OCI-LY7 (cell line): ENCODE results near the gene CDHR1. TPM values are rescaled to one million over a fixed set of nuclear protein-coding genes. Genes with fewer than 3 reads are reported as not detected.

Experiments used
- BruUV-seq: library from RNA; stranded (reverse); fragments of 400-500 nt; replicated peaks from 2 replicates; lab custom pipeline; 2021; lab: Mats Ljungman, UMichigan
- CTCF ChIA-PET: fragments of 300-600 bp; sonication (Branson Sonifier 250); formaldehyde crosslinking; loops from one replicate; lab custom pipeline; 2022; ENCODE audit warnings: antibody characterized with exemption; ENCODE audit not compliant: unreplicated experiment; lab: Charles Lee
- POLR2A ChIA-PET: fragments of 300-600 bp; sonication (Branson Sonifier 250); formaldehyde crosslinking; loops from one replicate; lab custom pipeline; 2022; ENCODE audit warnings: antibody characterized with exemption; lab: Charles Lee
- DNase-seq: peaks from one replicate; pipeline ENCODE4 v3.0.0-alpha.2; 2015; ENCODE audit warnings: low spot score
- H2AFZ ChIP-seq: fragments of 200-600 bp; sonication (generic), shearing (Covaris generic); 2 replicates; pipeline ENCODE4 v1.6.1; 2014; ENCODE audit warnings: mild to moderate bottlenecking, antibody characterized with exemption, low read length, moderate library complexity
- H3K27ac ChIP-seq: fragments of 200-600 bp; sonication (generic); 2 replicates; pipeline ENCODE4 v1.5.1; 2014; ENCODE audit warnings: mixed run types, low read depth, mild to moderate bottlenecking, moderate library complexity, low read length, inconsistent platforms; ENCODE audit not compliant: poor library complexity, severe bottlenecking
- H3K36me3 ChIP-seq: fragments of 200-600 bp; sonication (generic); 2 replicates; pipeline ENCODE4 v1.6.1; 2014; ENCODE audit warnings: mild to moderate bottlenecking, antibody characterized with exemption, low read length, moderate library complexity, mixed read lengths; ENCODE audit not compliant: insufficient read depth
- H3K4me1 ChIP-seq: fragments of 200-600 bp; sonication (generic); 2 replicates; pipeline ENCODE4 v1.5.1; 2014; ENCODE audit warnings: mild to moderate bottlenecking, low read length; ENCODE audit not compliant: insufficient read depth, poor library complexity, severe bottlenecking
- H3K4me2 ChIP-seq: fragments of 200-600 bp; sonication (generic); 2 replicates; pipeline ENCODE4 v1.6.1; 2014; ENCODE audit warnings: mild to moderate bottlenecking, low read length
- H3K4me3 ChIP-seq: fragments of 200-600 bp; sonication (generic); 2 replicates; pipeline ENCODE4 v1.5.1; 2014; ENCODE audit warnings: mild to moderate bottlenecking, low read depth, low read length; ENCODE audit not compliant: poor library complexity, severe bottlenecking
- H3K79me2 ChIP-seq: fragments of 200-600 bp; sonication (generic); 2 replicates; pipeline ENCODE4 v1.6.1; 2016; ENCODE audit warnings: low read depth, mild to moderate bottlenecking, low read length, moderate library complexity, mixed read lengths; ENCODE audit not compliant: insufficient read depth
- H3K9me2 ChIP-seq: fragments of 200-600 bp; sonication (generic); 2 replicates; pipeline ENCODE4 v1.6.1; 2016; ENCODE audit warnings: mild to moderate bottlenecking, low read length, mixed read lengths; ENCODE audit not compliant: insufficient read depth
- H3K9me3 ChIP-seq: fragments of 200-600 bp; sonication (generic); 2 replicates; pipeline ENCODE4 v1.6.1; 2014; ENCODE audit warnings: mild to moderate bottlenecking, mixed run types, low read length, mixed read lengths
- H4K20me1 ChIP-seq: fragments of 200-600 bp; sonication (generic); 2 replicates; pipeline ENCODE4 v1.6.1; 2014; ENCODE audit warnings: mild to moderate bottlenecking, antibody characterized with exemption, low read length, moderate library complexity, mixed read lengths; ENCODE audit not compliant: insufficient read depth
- CTCF ChIP-seq: fragments of 200-600 bp; sonication (generic); conservative IDR thresholded peaks from 2 replicates; pipeline ENCODE4 v1.5.1; 2014; ENCODE audit warnings: mild to moderate bottlenecking, antibody characterized with exemption, low read length, moderate library complexity, mixed read lengths
- EZH2phosphoT487 ChIP-seq: fragments of 200-600 bp; sonication (generic); IDR thresholded peaks from 2 replicates; pipeline ENCODE4 v1.6.1; 2018; ENCODE audit warnings: low read depth, borderline replicate concordance, mild to moderate bottlenecking, mixed run types, antibody characterized with exemption, low read length, moderate library complexity, mixed read lengths
- intact Hi-C: fragments of 100-400 bp; cut with micrococcal nuclease; formaldehyde crosslinking; loops from one replicate; pipeline ENCODE4 v1.10.0; 2022; ENCODE audit not compliant: unreplicated experiment
- total RNA-seq, 2 experiments: library from RNA; depleted of rRNA in 1 of 2; stranded (reverse); fragments of >200 nt in 1 of 2; shearing (Covaris generic) in 1 of 2; gene quantifications; 2 replicates each; pipeline ENCODE4 v1.2.3, GENCODE V29; 2014 to 2022

The CDHR1 gene
- total RNA-seq, 2 experiments from 2014 or later: not detected

GRCh38 chr10:84258034-84258695 lies 63.8 kb downstream of the CDHR1 start:
- no TSS peak for BruUV-seq
- Histone ChIP-seq H3K36me3 (no peaks in the 10 kb centered on the region), H4K20me1 (no peaks in the 10 kb centered on the region), H3K4me1 (no peaks in the 10 kb centered on the region), H3K4me3 (no peak overlapping the region), H3K9me3 (no peaks in the 10 kb centered on the region), H3K4me2 (no peak overlapping the region), H3K9me2 (no peaks in the 10 kb centered on the region), H3K27ac (no peak overlapping the region), H3K79me2 (no peaks in the 10 kb centered on the region), H2AFZ (no peak overlapping the region)
- TF ChIP-seq CTCF: no peak
- TF ChIP-seq EZH2phosphoT487: no peak
- CTCF ChIA-PET: no interaction called here
- intact Hi-C loops: no loop called here
- DNase-seq: no peak
- POLR2A ChIA-PET: no interaction called here

GRCh38 chr10:84261236-84261915 lies 67.0 kb downstream of the CDHR1 start:
- no peak overlapping the region for H3K4me3 ChIP-seq
- no peak for DNase-seq
- H3K79me2 ChIP-seq: no peaks in the 10 kb centered on the region
- CTCF ChIA-PET: no interaction called here
- no peak overlapping the region for H2AFZ ChIP-seq
- intact Hi-C loops: loop anchor here (10.0 kb wide), 1 partner anchor 163 kb away; no protein-coding TSS in a partner anchor
- H3K9me2 ChIP-seq: no peaks in the 10 kb centered on the region
- H3K27ac ChIP-seq: no peak overlapping the region
- H3K9me3 ChIP-seq: no peaks in the 10 kb centered on the region
- no peak overlapping the region for H3K4me2 ChIP-seq
- POLR2A ChIA-PET: no interaction called here
- no TSS peak for BruUV-seq
- H4K20me1 ChIP-seq: no peaks in the 10 kb centered on the region
- no peaks in the 10 kb centered on the region for H3K4me1 ChIP-seq
- no peaks in the 10 kb centered on the region for H3K36me3 ChIP-seq
- TF ChIP-seq EZH2phosphoT487 (no peak), CTCF (no peak)
